GM12872 (cell line): Measurements from ENCODE around the gene PTPRK.

Source experiments
- TF ChIP-seq, protein P1 (sequence below): IDR thresholded peaks from 3 replicates; pipeline ENCODE4 v1.5.1; 2011; ENCODE audit warnings: low read depth, mild to moderate bottlenecking, low read length, moderate library complexity; ENCODE audit not compliant: insufficient read depth

PTPRK gene

DNA sequence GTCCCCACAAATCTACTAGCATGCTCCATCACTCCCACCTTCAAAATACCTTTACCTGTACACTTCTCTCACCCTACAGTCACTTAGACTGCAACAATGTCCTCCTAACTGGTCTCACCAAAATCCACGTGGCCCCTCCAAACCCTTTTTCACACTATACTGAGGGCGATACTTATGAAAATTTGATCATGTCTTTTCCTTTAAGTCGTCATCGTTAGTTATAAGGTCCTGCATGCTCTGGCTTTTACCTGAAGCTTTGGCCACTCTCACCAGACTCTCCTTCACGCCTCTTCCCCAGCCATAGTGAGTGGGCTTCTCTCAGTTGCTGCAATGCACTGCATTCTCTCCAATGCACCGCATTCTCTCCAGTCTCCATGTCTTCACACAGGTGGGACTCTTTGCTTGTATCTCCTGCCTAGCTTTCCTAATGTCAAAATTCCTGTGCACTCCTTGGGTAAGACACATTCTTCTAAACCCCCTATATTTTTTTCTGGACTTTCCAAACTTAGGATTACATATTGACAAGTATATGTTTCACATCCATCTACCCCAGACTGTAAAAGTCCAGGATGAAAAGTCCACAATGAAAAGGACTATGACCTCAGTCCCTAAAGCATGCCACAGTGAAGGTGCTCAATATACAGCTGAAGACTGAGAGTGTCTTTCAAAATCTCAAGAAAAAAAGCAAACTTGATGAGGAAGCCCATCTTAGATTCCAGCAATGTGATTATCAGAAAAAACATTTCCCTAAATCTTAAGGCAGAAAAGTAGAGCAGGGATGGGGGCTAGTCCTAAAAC lies 24.7 kb downstream of the PTPRK start:
- TF ChIP-seq, protein P1, sequence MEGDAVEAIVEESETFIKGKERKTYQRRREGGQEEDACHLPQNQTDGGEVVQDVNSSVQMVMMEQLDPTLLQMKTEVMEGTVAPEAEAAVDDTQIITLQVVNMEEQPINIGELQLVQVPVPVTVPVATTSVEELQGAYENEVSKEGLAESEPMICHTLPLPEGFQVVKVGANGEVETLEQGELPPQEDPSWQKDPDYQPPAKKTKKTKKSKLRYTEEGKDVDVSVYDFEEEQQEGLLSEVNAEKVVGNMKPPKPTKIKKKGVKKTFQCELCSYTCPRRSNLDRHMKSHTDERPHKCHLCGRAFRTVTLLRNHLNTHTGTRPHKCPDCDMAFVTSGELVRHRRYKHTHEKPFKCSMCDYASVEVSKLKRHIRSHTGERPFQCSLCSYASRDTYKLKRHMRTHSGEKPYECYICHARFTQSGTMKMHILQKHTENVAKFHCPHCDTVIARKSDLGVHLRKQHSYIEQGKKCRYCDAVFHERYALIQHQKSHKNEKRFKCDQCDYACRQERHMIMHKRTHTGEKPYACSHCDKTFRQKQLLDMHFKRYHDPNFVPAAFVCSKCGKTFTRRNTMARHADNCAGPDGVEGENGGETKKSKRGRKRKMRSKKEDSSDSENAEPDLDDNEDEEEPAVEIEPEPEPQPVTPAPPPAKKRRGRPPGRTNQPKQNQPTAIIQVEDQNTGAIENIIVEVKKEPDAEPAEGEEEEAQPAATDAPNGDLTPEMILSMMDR: no peak

- TF ChIP-seq, protein P1: no peak
These were observed 26.0 kb downstream of the PTPRK start for GRCh38 chr6:128494440-128494839.

DNA sequence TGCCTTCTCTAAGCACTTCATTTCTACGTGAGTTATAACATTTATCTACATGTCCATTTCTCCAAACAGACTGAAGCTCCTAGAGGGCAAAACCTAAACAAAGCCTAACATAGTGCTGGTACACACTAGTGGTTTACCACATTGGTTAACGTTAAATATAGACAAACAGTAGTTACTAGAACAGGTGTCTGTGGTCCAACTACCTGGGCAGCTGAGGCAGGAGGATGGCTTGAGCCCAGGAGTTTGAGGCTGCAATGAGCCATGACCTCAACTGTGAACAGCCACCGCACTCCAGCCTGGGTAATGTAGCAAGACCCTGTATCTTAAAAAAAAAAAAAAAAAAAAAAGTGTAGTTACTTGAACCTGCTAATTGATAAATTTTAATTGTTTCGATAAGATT lies 26.5 kb downstream of the PTPRK start:
- TF ChIP-seq, protein P1: no peak

DNA sequence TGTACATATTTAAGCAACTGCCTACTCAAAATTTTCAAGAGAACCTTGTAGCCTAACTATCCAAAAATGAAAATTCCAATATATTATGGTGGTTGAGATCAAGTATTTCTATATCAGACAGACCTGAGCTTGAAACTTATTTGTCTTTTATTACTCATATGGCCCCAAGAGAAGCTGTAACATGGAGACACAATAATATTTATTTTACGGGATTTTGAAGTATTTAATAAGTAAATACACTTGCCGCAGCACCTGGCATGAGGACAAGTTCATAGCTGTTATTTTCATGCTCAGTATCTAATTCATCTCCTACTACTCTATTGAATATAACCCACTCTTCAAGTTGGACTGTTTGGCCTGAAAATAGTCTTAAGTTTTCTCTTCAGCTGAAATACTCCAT lies 28.0 kb downstream of the PTPRK start:
- TF ChIP-seq, protein P1: no peak

- TF ChIP-seq, protein P1: no peak
These were observed 28.7 kb downstream of the PTPRK start for GRCh38 chr6:128491610-128492206.

GRCh38 chr6:128491100-128491581 lies 29.3 kb downstream of the PTPRK start:
- TF ChIP-seq, protein P1: no peak

GRCh38 chr6:128487746-128488145 lies 32.7 kb downstream of the PTPRK start:
- TF ChIP-seq, protein P1: no peak
